ENCODE results near the gene CREBZF. TPM values are rescaled to one million over a fixed set of nuclear protein-coding genes. Genes with fewer than 3 reads are reported as not detected.

Gene CREBZF
- total and polyA plus RNA-seq, 8 donors: 13.7 to 41.6 (median 21.3) TPM

- FAIRE-seq: peak; percentile 97
- 0% methylated on average over 41 of the region's 41 CpGs for WGBS, 2 donors
- DNase-seq: peak; percentile 95 to 99 (median 97)
- no peak for TF ChIP-seq CTCF (IDR thresholded peaks at IDR 0.05)
- intact Hi-C loops (cut with DNase I): no loop called here
- peak within 1 kb of the TSS; percentile 48 to 81 (median 61) for H3K4me3 ChIP-seq
- H3K27ac ChIP-seq: peak within 1 kb of the TSS; percentile 54 to 93 (median 82)
- H3K27me3 ChIP-seq: no peaks in the 10 kb centered on the region
- H3K9me3 ChIP-seq: no peaks in the 10 kb centered on the region
- peaks cover 4 to 19% (median 8%) of the 10 kb centered on the region in 3 donors for H3K4me1 ChIP-seq
- ATAC-seq: peak; percentile 97 to 99 (median 98)
- peaks cover 0 to 5% (median 0%) of the 10 kb centered on the region in 3 donors for H3K36me3 ChIP-seq
Measured at GRCh38 chr11:85627998-85628770, 36.7 kb downstream of the CREBZF start, which contains the start of gene TMEM126B. Gene TMEM126B (plus strand): TSS chr11:85628593. CDS start chr11:85628608, 15 bp downstream.

GRCh38 chr11:85627332-85627997, 37.5 kb downstream of the CREBZF start, which contains the start of gene DLG2:
Gene DLG2 (minus strand): TSS chr11:85627344.
- Histone ChIP-seq H3K4me3 (peak within 1 kb of the TSS; percentile 48 to 81 (median 61)), H3K36me3 (peaks cover 0 to 5% (median 0%) of the 10 kb centered on the region in 3 donors), H3K4me1 (peaks cover 4 to 19% (median 8%) of the 10 kb centered on the region in 3 donors), H3K27me3 (no peaks in the 10 kb centered on the region), H3K9me3 (no peaks in the 10 kb centered on the region), H3K27ac (peak within 1 kb of the TSS; percentile 48 to 93 (median 82))
- FAIRE-seq (no peak), DNase-seq (peak in 3 of 6 donors; percentile 12 to 63 (median 20)), ATAC-seq (peak; percentile 24 to 39 (median 32))
- intact Hi-C loops (cut with DNase I): no loop called here
- no peak for TF ChIP-seq CTCF (IDR thresholded peaks at IDR 0.05)
- WGBS, 2 donors: 0 to 1% methylated on average over 23 of the region's 23 CpGs

GRCh38 chr11:85626496-85626895, 38.4 kb downstream of the CREBZF start:
- Histone ChIP-seq H3K4me3 (peak overlapping the region in 3 of 4 donors; percentile 48 to 65 (median 57)), H3K36me3 (peaks cover 0 to 5% (median 0%) of the 10 kb centered on the region in 3 donors), H3K9me3 (no peaks in the 10 kb centered on the region), H3K4me1 (peaks cover 4 to 19% (median 8%) of the 10 kb centered on the region in 3 donors), H3K27me3 (no peaks in the 10 kb centered on the region), H3K27ac (peak overlapping the region in 1 of 4 donors; percentile 91)
- 35 to 36% methylated on average over 2 of the region's 2 CpGs for WGBS, 2 donors
- DNase-seq: peak in 3 of 6 donors; percentile 27 to 51 (median 32)
- intact Hi-C loops (cut with DNase I): no loop called here
- ATAC-seq: no peak
- no peak for TF ChIP-seq CTCF (IDR thresholded peaks at IDR 0.05)
- FAIRE-seq: no peak

- H3K4me1 ChIP-seq: no peaks in the 10 kb centered on the region
- intact Hi-C loops (cut with DNase I): no loop called here
- FAIRE-seq: no peak
- H3K9me3 ChIP-seq: no peaks in the 10 kb centered on the region
- H3K36me3 ChIP-seq: no peaks in the 10 kb centered on the region
- WGBS, 2 donors: 59 to 60% methylated on average over 3 of the region's 3 CpGs
- no peak for TF ChIP-seq CTCF (IDR thresholded peaks at IDR 0.05)
- no peaks in the 10 kb centered on the region for H3K27me3 ChIP-seq
- ATAC-seq: no peak
- no peak for DNase-seq
- H3K27ac ChIP-seq: no peak overlapping the region
- no peak overlapping the region for H3K4me3 ChIP-seq
Measured at GRCh38 chr11:85620256-85620655, 44.7 kb downstream of the CREBZF start.
